Gastroesophageal sphincter (tissue), 4 donors: ENCODE results near the gene GPALPP1. TPM values are rescaled to one million over a fixed set of nuclear protein-coding genes. Genes with fewer than 3 reads are reported as not detected.
"Not testable (repeated sequence)": the region's sequence is repeated elsewhere in the genome, so short reads cannot be mapped to it uniquely, and the experiment has no call there.

Experiments
- ATAC-seq: fragments of 150-250 bp; one replicate; pipeline ENCODE4 v1.9.1; 2016; ENCODE audit warnings: mild to moderate bottlenecking, moderate library complexity
- H3K27ac ChIP-seq, 4 donors: fragments of 200-600 bp; sonication (generic) in 3 of 4; 1 replicate in 3 of 4; 2 replicates in 1 of 4; pipeline ENCODE4 v1.5.1; 2016 to 2019
- H3K27me3 ChIP-seq: fragments of 200-600 bp; sonication (generic); one replicate; pipeline ENCODE4 v1.5.1; 2019
- H3K36me3 ChIP-seq, 2 donors: fragments of 200-600 bp; sonication (generic); one replicate each; pipeline ENCODE4 v1.5.1; 2019; ENCODE audit warnings: control low read depth in 1 of 2
- H3K4me1 ChIP-seq, 3 donors: fragments of 200-600 bp; sonication (generic); 1 replicate in 2 of 3; 2 replicates in 1 of 3; pipeline ENCODE4 v1.5.1; 2016 to 2019; ENCODE audit warnings: control low read depth in 2 of 3
- H3K4me3 ChIP-seq, 2 donors: fragments of 200-600 bp; sonication (generic); one replicate each; pipeline ENCODE4 v1.5.1; 2019; ENCODE audit warnings: mild to moderate bottlenecking in 1 of 2, moderate library complexity in 1 of 2
- H3K9me3 ChIP-seq, 3 donors: fragments of 200-600 bp; sonication (generic); one replicate each; pipeline ENCODE4 v1.5.1; 2017 to 2019; ENCODE audit warnings: control low read depth in 2 of 3
- EP300 ChIP-seq: sonication (generic); formaldehyde crosslinking; IDR thresholded peaks from one replicate; pipeline ENCODE4 v1.6.1; 2017; ENCODE audit warnings: antibody characterized with exemption, mild to moderate bottlenecking
- POLR2A ChIP-seq, 2 donors: fragments of 450-650 bp; IDR thresholded peaks; one replicate each; pipeline ENCODE4 v1.6.1; 2017; ENCODE audit warnings: antibody characterized with exemption in 2 of 2, mild to moderate bottlenecking in 2 of 2, moderate library complexity in 1 of 2
- POLR2AphosphoS5 ChIP-seq: sonication (generic); formaldehyde crosslinking; IDR thresholded peaks from one replicate; pipeline ENCODE4 v1.6.1; 2017; ENCODE audit warnings: antibody characterized with exemption
- WGBS, 2 donors: methylation state at CpG; one replicate each; pipeline ENCODE4 v1.1.5; 2018; ENCODE audit warnings: low coverage in 1 of 2; 5-methylcytosine and 5-hydroxymethylcytosine counted together
- total RNA-seq, 4 donors: library from RNA; depleted of rRNA; stranded (reverse); fragments of >200 nt; gene quantifications; one replicate each; pipeline ENCODE4 v1.1.0, GENCODE V29; 2016
- TF ChIP-seq, protein P1 (sequence below), 4 experiments: fragments of 200-600 bp in 2 of 4; fragments of 450-650 bp in 2 of 4; sonication (generic) in 1 of 4; IDR thresholded peaks; one replicate each; pipeline ENCODE4 v1.5.1; 2017 to 2019; ENCODE audit warnings: antibody characterized with exemption in 4 of 4, mild to moderate bottlenecking in 2 of 4, moderate library complexity in 2 of 4

Gene GPALPP1
- total RNA-seq, 4 donors from 2014 or later, result 25.8 to 32.7 (median 26.4) TPM

DNA sequence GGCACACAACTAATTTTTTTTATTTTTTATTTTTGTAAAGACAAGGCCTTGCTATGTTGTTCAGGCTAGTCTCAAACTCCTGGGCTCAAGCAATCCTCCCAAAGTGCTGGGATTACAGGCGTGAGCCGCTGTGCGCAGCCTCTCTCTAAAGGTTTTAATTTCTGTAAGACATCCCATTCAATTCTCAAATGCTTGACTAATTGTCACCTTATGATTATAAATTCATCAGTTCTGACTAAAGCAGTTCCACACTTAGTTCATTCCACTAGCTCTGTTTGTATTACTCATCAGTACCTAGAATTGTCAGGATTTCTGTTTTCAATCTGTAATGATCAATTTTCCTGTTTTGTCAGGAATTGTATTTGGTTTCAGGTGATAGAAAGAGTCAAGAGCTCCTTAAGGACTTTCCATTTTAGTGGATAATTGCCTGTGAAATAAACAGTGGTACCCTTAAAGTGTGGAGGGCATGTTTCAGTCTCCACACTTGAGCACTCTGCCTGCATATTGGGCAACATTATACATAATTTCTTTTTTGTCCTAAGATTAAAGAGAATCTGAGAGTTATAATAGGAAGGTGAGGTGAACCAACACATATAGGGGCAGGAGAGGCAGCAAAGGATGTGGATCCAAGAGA, 27.6 kb downstream of the GPALPP1 start:
- no peak for ATAC-seq
- Histone ChIP-seq H3K27ac (no peak overlapping the region), H3K36me3 (peaks cover 6 to 82% of the 10 kb centered on the region in 2 donors), H3K9me3 (no peaks in the 10 kb centered on the region), H3K27me3 (no peaks in the 10 kb centered on the region), H3K4me3 (no peak overlapping the region), H3K4me1 (no peaks in the 10 kb centered on the region)
- TF ChIP-seq POLR2A (IDR thresholded peaks at IDR 0.05) (no peak), EP300 (no peak), POLR2AphosphoS5 (no peak)
- TF ChIP-seq, protein P1, sequence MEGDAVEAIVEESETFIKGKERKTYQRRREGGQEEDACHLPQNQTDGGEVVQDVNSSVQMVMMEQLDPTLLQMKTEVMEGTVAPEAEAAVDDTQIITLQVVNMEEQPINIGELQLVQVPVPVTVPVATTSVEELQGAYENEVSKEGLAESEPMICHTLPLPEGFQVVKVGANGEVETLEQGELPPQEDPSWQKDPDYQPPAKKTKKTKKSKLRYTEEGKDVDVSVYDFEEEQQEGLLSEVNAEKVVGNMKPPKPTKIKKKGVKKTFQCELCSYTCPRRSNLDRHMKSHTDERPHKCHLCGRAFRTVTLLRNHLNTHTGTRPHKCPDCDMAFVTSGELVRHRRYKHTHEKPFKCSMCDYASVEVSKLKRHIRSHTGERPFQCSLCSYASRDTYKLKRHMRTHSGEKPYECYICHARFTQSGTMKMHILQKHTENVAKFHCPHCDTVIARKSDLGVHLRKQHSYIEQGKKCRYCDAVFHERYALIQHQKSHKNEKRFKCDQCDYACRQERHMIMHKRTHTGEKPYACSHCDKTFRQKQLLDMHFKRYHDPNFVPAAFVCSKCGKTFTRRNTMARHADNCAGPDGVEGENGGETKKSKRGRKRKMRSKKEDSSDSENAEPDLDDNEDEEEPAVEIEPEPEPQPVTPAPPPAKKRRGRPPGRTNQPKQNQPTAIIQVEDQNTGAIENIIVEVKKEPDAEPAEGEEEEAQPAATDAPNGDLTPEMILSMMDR (IDR thresholded peaks at IDR 0.05), result no peak
- 93 to 100% methylated on average over 3 of the region's 3 CpGs for WGBS, 2 donors

DNA sequence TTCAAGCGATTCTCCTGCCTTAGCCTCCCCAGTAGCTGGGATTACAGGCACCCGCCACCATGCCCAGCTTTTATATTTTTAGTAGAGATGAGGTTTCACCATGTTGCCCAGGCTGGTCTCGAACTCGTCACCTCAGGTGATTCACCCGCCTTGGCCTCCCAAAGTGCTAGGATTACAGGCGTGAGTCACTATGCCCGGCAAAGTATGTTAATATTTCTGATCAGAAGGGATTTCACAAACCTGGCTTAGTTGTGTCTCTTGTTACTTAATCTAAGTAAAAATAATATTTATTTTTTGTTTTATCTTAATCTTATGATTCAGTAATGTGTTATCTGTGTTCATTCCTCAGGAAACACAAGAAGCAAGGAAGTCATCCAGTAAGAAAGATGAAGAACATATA, 30.6 kb downstream of the GPALPP1 start:
- WGBS, 2 donors, result 96% methylated on average over 5 of the region's 7 CpGs; no CpG with 5 or more reads in 1 of the 2 donors
- H3K27ac ChIP-seq, ATAC-seq, H3K9me3 ChIP-seq, H3K4me3 ChIP-seq, H3K27me3 ChIP-seq, H3K4me1 ChIP-seq: not testable (repeated sequence)
- H3K36me3 ChIP-seq, result peaks cover 6 to 86% of the 10 kb centered on the region in 2 donors

DNA sequence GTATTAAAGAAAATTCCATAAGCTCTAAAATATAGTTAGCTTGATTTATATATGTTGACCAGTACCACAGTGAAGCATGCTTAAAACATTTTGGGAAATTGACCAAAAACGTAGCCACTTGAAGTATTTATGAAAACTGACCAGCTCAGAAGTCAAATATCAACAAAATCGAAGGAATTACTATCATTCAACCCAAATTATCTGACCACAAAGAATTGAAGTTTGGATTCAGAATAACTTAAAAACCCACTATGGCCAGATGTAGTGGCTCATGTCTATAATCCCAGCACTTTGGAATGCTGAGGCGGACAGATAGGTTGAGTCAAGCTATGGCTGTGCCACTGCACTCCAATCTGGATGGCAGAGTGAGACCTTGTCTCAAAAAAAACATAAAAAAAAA, 31.9 kb downstream of the GPALPP1 start:
- H3K27ac ChIP-seq, result no peak overlapping the region
- H3K36me3 ChIP-seq, result peaks cover 0 to 84% of the 10 kb centered on the region in 2 donors
- TF ChIP-seq POLR2AphosphoS5 (no peak), EP300 (no peak), POLR2A (IDR thresholded peaks at IDR 0.05) (no peak)
- TF ChIP-seq, protein P1 (IDR thresholded peaks at IDR 0.05), result no peak
- H3K4me3 ChIP-seq, result no peak overlapping the region
- 54 to 70% methylated on average over 2 to 3 of the region's 3 CpGs for WGBS, 2 donors
- H3K9me3 ChIP-seq, result no peaks in the 10 kb centered on the region
- ATAC-seq, result no peak
- no peaks in the 10 kb centered on the region for H3K4me1 ChIP-seq
- H3K27me3 ChIP-seq, result no peaks in the 10 kb centered on the region

DNA sequence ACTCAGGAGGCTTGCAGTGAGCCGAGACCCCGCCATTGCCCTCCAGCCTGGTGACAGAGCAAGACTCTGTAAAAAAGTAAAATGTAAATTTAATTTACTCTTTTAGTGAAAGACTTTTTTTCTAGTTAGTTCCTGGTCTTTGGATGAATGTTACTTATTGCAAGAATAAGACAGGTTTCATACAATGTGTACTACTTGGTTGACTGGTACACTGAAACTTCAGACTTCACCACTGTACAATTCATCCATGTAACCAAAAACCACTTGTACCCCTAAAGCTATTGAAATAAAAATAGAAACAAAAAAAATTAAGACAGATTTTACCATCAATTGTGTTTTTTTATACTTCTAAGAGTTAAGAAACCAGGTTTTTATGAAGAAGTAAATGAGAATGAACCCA, 35.5 kb downstream of the GPALPP1 start:
- no peak overlapping the region for H3K27ac ChIP-seq
- H3K9me3 ChIP-seq, result no peaks in the 10 kb centered on the region
- H3K4me3 ChIP-seq, result no peak overlapping the region
- no peaks in the 10 kb centered on the region for H3K4me1 ChIP-seq
- WGBS, 2 donors, result 97% methylated on average over 2 of the region's 2 CpGs; no CpG with 5 or more reads in 1 of the 2 donors
- no peak for TF ChIP-seq POLR2AphosphoS5
- no peak for TF ChIP-seq POLR2A (IDR thresholded peaks at IDR 0.05)
- TF ChIP-seq, protein P1 (IDR thresholded peaks at IDR 0.05), result no peak
- no peaks in the 10 kb centered on the region for H3K27me3 ChIP-seq
- ATAC-seq, result no peak
- peaks cover 0 to 93% of the 10 kb centered on the region in 2 donors for H3K36me3 ChIP-seq

DNA sequence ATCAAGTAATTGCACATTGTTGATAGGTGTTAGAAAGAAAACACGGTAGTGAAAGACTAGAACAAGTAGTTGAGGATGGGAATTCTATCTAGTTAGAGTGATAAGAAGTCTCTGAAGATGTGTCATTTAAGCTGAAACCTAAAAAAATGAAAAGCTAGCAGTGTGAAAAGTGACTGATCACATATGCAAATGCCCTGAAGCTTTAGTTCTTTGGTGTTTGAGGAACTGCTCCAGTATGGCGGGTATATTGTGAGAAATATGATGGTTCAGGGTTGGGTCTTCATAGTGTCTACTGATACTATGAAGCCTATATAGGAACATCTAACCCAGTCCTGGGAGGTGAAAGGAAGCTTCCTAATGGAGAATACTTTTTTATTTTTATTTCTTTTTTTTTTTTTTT, 45.0 kb downstream of the GPALPP1 start:
- Histone ChIP-seq H3K9me3 (no peaks in the 10 kb centered on the region), H3K4me3 (no peak overlapping the region), H3K36me3 (peaks cover 0 to 83% of the 10 kb centered on the region in 2 donors), H3K27ac (no peak overlapping the region), H3K27me3 (no peaks in the 10 kb centered on the region), H3K4me1 (no peaks in the 10 kb centered on the region)
- WGBS, 2 donors, result 89 to 96% methylated on average over 2 of the region's 2 CpGs
- no peak for ATAC-seq
- TF ChIP-seq, protein P1 (IDR thresholded peaks at IDR 0.05), result no peak
